HepG2 (cell line): ENCODE data around the gene NFE2L3. TPM values are rescaled to one million over a fixed set of nuclear protein-coding genes. Genes with fewer than 3 reads are reported as not detected.

ENCODE experiments used
- ATAC-seq: fragments of 200-7000 bp; cut with Tn5 transposase; 3 replicates; pipeline ENCODE4 v1.9.1; 2020; ENCODE audit warnings: mild to moderate bottlenecking, moderate library complexity
- BruUV-seq: library from RNA; stranded (reverse); fragments of 400-500 nt; replicated peaks from 2 replicates; lab custom pipeline; 2021; lab: Mats Ljungman, UMichigan
- CTCF ChIA-PET: fragments of 300-600 bp; formaldehyde crosslinking; extraction: SDS; loops from one replicate; lab custom pipeline; 2021; ENCODE audit warnings: low total read pairs, inconsistent platforms, low intra/inter-chr PET ratio; lab: Yijun Ruan, JAX
- POLR2A ChIA-PET: fragments of 350-600 bp; sonication (Branson Sonifier 250); formaldehyde crosslinking; loops from one replicate; lab custom pipeline; 2020; ENCODE audit warnings: antibody characterized with exemption, inconsistent platforms; lab: Yijun Ruan, JAX
- DNase-seq: peaks from one replicate; pipeline ENCODE4 v3.0.0-alpha.2; 2015; ENCODE audit warnings: low spot score
- FAIRE-seq: peaks from 3 replicates; lab custom pipeline; 2011; peaks lifted over from hg19 to GRCh38; lab: Jason Lieb, UNC
- H2AFZ ChIP-seq: one replicate; pipeline ENCODE4 v1.6.1; 2011; ENCODE audit warnings: low read length, inconsistent platforms
- H3K27ac ChIP-seq: fragments of 300-600 bp; 3 replicates; pipeline ENCODE4 v1.8.0; 2011; ENCODE audit warnings: mixed run types, mild to moderate bottlenecking, mixed read lengths, low read length, inconsistent platforms; ENCODE audit not compliant: insufficient read depth; ENCODE audit errors: extremely low read length
- H3K27me3 ChIP-seq, 2 experiments: fragments of 200-600 bp in 1 of 2; 2 replicates in 1 of 2; 3 replicates in 1 of 2; pipeline versions ENCODE4 v1.6.0 to v1.8.0; 2011; ENCODE audit warnings: low read length in 2 of 2, mild to moderate bottlenecking in 2 of 2, moderate library complexity in 2 of 2, inconsistent platforms in 1 of 2; ENCODE audit not compliant: insufficient read depth in 2 of 2, control insufficient read depth in 1 of 2
- H3K36me3 ChIP-seq, 2 experiments: fragments of 200-600 bp in 1 of 2; replicated peaks in 1 of 2; 2 replicates in 1 of 2; 3 replicates in 1 of 2; pipeline versions ENCODE4 v1.5.1 to v1.8.0; 2011; ENCODE audit warnings: low read length in 2 of 2, inconsistent platforms in 1 of 2; ENCODE audit not compliant: insufficient read depth in 2 of 2, control insufficient read depth in 1 of 2
- H3K4me1 ChIP-seq: 2 replicates; pipeline ENCODE4 v1.5.1; 2012; ENCODE audit warnings: low read length, inconsistent platforms; ENCODE audit not compliant: insufficient read depth
- H3K4me2 ChIP-seq: 2 replicates; pipeline ENCODE4 v1.6.0; 2011; ENCODE audit warnings: low read depth, low read length, inconsistent platforms
- H3K4me3 ChIP-seq, 3 experiments: fragments of 200-600 bp in 1 of 3; sonication (generic), shearing (Covaris generic) in 1 of 3; replicated peaks in 1 of 3; 2 replicates each; pipeline ENCODE4 v1.5.1; 2011 to 2016; ENCODE audit warnings: low read length in 3 of 3, inconsistent platforms in 2 of 3, low read depth in 2 of 3, mild to moderate bottlenecking in 2 of 3, control low read depth in 1 of 3, mixed read lengths in 1 of 3; ENCODE audit not compliant: insufficient read depth in 1 of 3
- H3K79me2 ChIP-seq: one replicate; pipeline ENCODE4 v1.6.1; 2011; ENCODE audit warnings: low read length, inconsistent platforms; ENCODE audit not compliant: insufficient read depth
- H3K9ac ChIP-seq: 2 replicates; pipeline ENCODE4 v1.6.0; 2011; ENCODE audit warnings: mild to moderate bottlenecking, low read depth, low read length, inconsistent platforms; ENCODE audit not compliant: insufficient read depth
- H3K9me3 ChIP-seq: 2 replicates; pipeline ENCODE4 v1.5.1; 2012; ENCODE audit warnings: mild to moderate bottlenecking, low read length
- H4K20me1 ChIP-seq: 2 replicates; pipeline ENCODE4 v1.6.0; 2011; ENCODE audit warnings: inconsistent platforms, mild to moderate bottlenecking, low read length, moderate library complexity; ENCODE audit not compliant: insufficient read depth
- CC2D1A ChIP-seq: sonication (generic); formaldehyde crosslinking; IDR thresholded peaks from 2 replicates; pipeline ENCODE4 v1.8.1; 2023; ENCODE audit warnings: mild to moderate bottlenecking, missing genetic modification reagents
- ERF ChIP-seq: IDR thresholded peaks from 2 replicates; pipeline ENCODE4 v1.6.1; 2018; ENCODE audit warnings: missing biosample characterization, missing genetic modification reagents
- ETV5 ChIP-seq: IDR thresholded peaks from 2 replicates; pipeline ENCODE4 v1.6.1; 2018; ENCODE audit warnings: missing biosample characterization, missing genetic modification reagents, inconsistent platforms, borderline replicate concordance
- KDM4B ChIP-seq: sonication (generic); formaldehyde crosslinking; IDR thresholded peaks from 2 replicates; pipeline ENCODE4 v1.4.0; 2020; ENCODE audit warnings: missing genetic modification reagents
- MAX ChIP-seq: IDR thresholded peaks from 2 replicates; pipeline ENCODE4 v1.6.1; 2012; ENCODE audit warnings: inconsistent platforms
- PAF1 ChIP-seq: IDR thresholded peaks from 2 replicates; pipeline ENCODE4 v1.6.1; 2016; ENCODE audit warnings: missing genetic modification reagents, missing compliant biosample characterization
- POLR2AphosphoS2 ChIP-seq: IDR thresholded peaks from 2 replicates; pipeline ENCODE4 v1.6.1; 2011; ENCODE audit warnings: low read depth, low read length, improper control_type of control experiment
- POLR2G ChIP-seq: fragments of 200-400 bp; formaldehyde crosslinking; IDR thresholded peaks from 2 replicates; pipeline ENCODE4 v1.6.1; 2018; ENCODE audit warnings: mild to moderate bottlenecking, low read depth, low read length, moderate library complexity
- SMC3 ChIP-seq: IDR thresholded peaks from 2 replicates; pipeline ENCODE4 v1.6.1; 2011; ENCODE audit warnings: low read length, improper control_type of control experiment
- SOX13 ChIP-seq, 3 experiments: fragments of 450-650 bp in 1 of 3; sonication (generic) in 1 of 3; formaldehyde crosslinking in 1 of 3; IDR thresholded peaks in 2 of 3; conservative IDR thresholded peaks in 1 of 3; 2 replicates each; pipeline versions ENCODE4 v1.5.0 to v1.6.1; 2016 to 2020; ENCODE audit warnings: antibody characterized with exemption in 1 of 3, mild to moderate bottlenecking in 1 of 3, missing compliant biosample characterization in 1 of 3, missing genetic modification reagents in 1 of 3, moderate library complexity in 1 of 3
- SSRP1 ChIP-seq: IDR thresholded peaks from 2 replicates; pipeline ENCODE4 v1.6.1; 2016; ENCODE audit warnings: control low read depth
- TP53 ChIP-seq: sonication (generic); formaldehyde crosslinking; conservative IDR thresholded peaks from 2 replicates; pipeline ENCODE4 v1.4.0; 2020; ENCODE audit warnings: missing genetic modification reagents
- ZBTB2 ChIP-seq: sonication (generic); formaldehyde crosslinking; IDR thresholded peaks from 2 replicates; pipeline ENCODE4 v1.8.0; 2022; ENCODE audit warnings: low read depth, missing genetic modification reagents
- ZIK1 ChIP-seq: sonication (generic); formaldehyde crosslinking; IDR thresholded peaks from 2 replicates; pipeline ENCODE4 v1.5.0; 2020; ENCODE audit warnings: mild to moderate bottlenecking, low read depth, missing genetic modification reagents, borderline replicate concordance
- ZNF263 ChIP-seq: sonication (generic); formaldehyde crosslinking; IDR thresholded peaks from 2 replicates; pipeline ENCODE4 v1.4.0; 2020; ENCODE audit warnings: missing genetic modification reagents
- ZNF513 ChIP-seq: sonication (generic); formaldehyde crosslinking; conservative IDR thresholded peaks from 2 replicates; pipeline ENCODE4 v1.5.0; 2020; ENCODE audit warnings: missing genetic modification reagents
- ZNF678 ChIP-seq: sonication (generic); formaldehyde crosslinking; IDR thresholded peaks from 2 replicates; pipeline ENCODE4 v1.4.0; 2020; ENCODE audit warnings: mild to moderate bottlenecking, missing genetic modification reagents
- ZNF710 ChIP-seq: sonication (generic); formaldehyde crosslinking; IDR thresholded peaks from 2 replicates; pipeline ENCODE4 v1.5.0; 2020; ENCODE audit warnings: mild to moderate bottlenecking, missing genetic modification reagents, borderline replicate concordance
- WGBS: methylation state at CpG from one replicate; pipeline ENCODE4 v1.1.6; 2017; ENCODE audit warnings: low lambda C conversion rate; 5-methylcytosine and 5-hydroxymethylcytosine counted together
- in situ Hi-C: cut with HindIII; loops from 2 replicates; pipeline ENCODE4 v1.10.0; 2017; ENCODE audit warnings: low pct_unique_long_range_greater_than_20kb; ENCODE audit not compliant: extremely low pct_ligation_motif_present
- intact Hi-C: fragments of 100-400 bp; cut with micrococcal nuclease; formaldehyde crosslinking; loops from one replicate; pipeline ENCODE4 v1.10.0; 2022; ENCODE audit not compliant: unreplicated experiment
- polyA plus RNA-seq, 8 experiments: library from polyadenylated mRNA; depleted of rRNA in 3 of 8; stranded (reverse) in 7 of 8; unstranded in 1 of 8; fragments of >200 nt; fragmentation: Illumina TruSeq in 4 of 8; extraction: Trizol in 4 of 8; gene quantifications; 2 replicates each; pipeline versions ENCODE4 v1.2.1 to v1.2.3, GENCODE V29; 2011 to 2016; ENCODE audit warnings: low read depth in 4 of 8, missing spikeins in 1 of 8, mixed read lengths in 1 of 8; ENCODE audit not compliant: insufficient read depth in 1 of 8
- total RNA-seq, 5 experiments: library from RNA; depleted of rRNA; stranded (reverse); fragments of >200 nt; fragmentation: Illumina TruSeq; extraction: Trizol; gene quantifications; 2 replicates each; pipeline ENCODE4 v1.2.3, GENCODE V29; 2016; ENCODE audit warnings: low read depth in 1 of 5

The NFE2L3 gene
- total and polyA plus RNA-seq, 2 of the 13 experiments (the other 11 are each of a cell fraction or from before 2014, with no cell fraction given): 11.4 to 19.4 TPM

- Histone ChIP-seq H3K4me2 (no peak overlapping the region), H3K27me3 (no peaks in the 10 kb centered on the region), H4K20me1 (peaks cover 8% of the 10 kb centered on the region; the same call in 1 of the 2 replicates), H3K9ac (no peak overlapping the region), H3K9me3 (no peaks in the 10 kb centered on the region), H2AFZ (no peak overlapping the region), H3K79me2 (no peaks in the 10 kb centered on the region), H3K4me3 (no peak overlapping the region), H3K4me1 (peaks cover 30% of the 10 kb centered on the region), H3K27ac (no peak overlapping the region), H3K36me3 (no peaks in the 10 kb centered on the region)
- DNase-seq: no peak
- 87% methylated on average over 8 of the region's 8 CpGs for WGBS
- ChIA-PET POLR2A (interaction anchor here (0.7 to 1.0 kb wide), 3 partner anchors 9 to 19 kb away, joined by 3 to 4 read pairs (median 4); no protein-coding TSS in a partner anchor), CTCF (no interaction called here)
- in situ Hi-C loops (loop anchor here (10.0 kb wide), 1 partner anchor 85 kb away; no protein-coding TSS in a partner anchor), intact Hi-C loops (loop anchor here (5.0 kb wide), 1 partner anchor 88 kb away; no protein-coding TSS in a partner anchor)
- no peak for FAIRE-seq
- BruUV-seq: no TSS peak
- peak; percentile 16 for ATAC-seq
- TF ChIP-seq POLR2AphosphoS2 (peak; percentile 64), TP53 (CRISPR knock-in tag) (no peak), POLR2G (peak; percentile 66), ZNF263 (CRISPR knock-in tag) (no peak), SMC3 (no peak), MAX (no peak), PAF1 (CRISPR knock-in tag) (0 out of 2 replicates have a peak, but pooled peaks have one; percentile 35), ERF (CRISPR knock-in tag) (no peak), SOX13 (IDR thresholded peaks at IDR 0.05) (no peak), SOX13 (CRISPR knock-in tag; conservative IDR thresholded peaks at IDR 0.05 in 1 of 2, IDR thresholded peaks at IDR 0.05 in 1 of 2) (0 out of 4 replicates have a peak, but pooled peaks of 1 of the 2 experiments have one; percentile 23), ZNF678 (CRISPR knock-in tag) (no peak), ETV5 (CRISPR knock-in tag) (no peak), ZNF513 (CRISPR knock-in tag) (no peak), CC2D1A (CRISPR knock-in tag) (no peak), ZIK1 (CRISPR knock-in tag) (no peak), KDM4B (no peak), ZBTB2 (no peak), ZNF710 (CRISPR knock-in tag) (no peak), SSRP1 (CRISPR knock-in tag) (no peak)
Observed at GRCh38 chr7:26179826-26180497, 28.0 kb downstream of the NFE2L3 start.
